ENCODE results near the gene LDB2.

LDB2 gene

DNA sequence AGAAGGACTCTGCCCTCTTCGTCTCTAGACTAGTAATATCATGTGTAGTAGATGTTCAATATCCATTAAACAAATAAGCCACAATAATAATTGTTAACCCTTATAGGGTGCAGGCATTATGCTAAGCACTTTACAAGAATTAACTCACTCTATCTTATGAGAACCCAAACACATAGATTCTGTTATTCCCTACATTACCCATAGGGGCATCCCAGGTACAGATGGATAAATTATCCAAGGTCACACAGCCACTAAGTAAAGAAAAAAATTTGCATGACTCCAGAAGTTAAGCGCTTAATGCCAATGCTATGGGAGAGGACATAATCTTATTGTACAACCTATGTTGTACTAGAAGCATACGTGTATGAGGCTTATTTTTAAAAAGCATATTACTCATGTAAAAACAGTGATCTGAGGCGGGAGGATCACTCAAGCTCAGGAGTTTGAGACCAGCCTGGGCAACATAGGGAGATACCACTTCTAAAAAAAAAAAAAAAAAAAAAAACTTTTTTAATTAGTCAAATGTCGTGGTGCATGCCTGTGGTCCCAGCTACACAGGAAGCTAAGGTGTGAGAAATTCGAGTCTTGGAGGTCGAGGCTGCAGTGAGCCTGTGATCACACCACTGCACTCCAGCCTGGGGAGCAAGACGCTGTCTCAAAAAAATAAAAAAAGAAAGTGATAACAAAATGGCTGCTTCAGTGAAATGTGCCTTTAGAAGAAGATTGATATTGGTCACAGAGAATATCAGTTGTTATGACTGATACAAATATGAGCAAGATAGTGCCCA lies 13.6 kb downstream of the LDB2 start:
- DNase-seq (ENCODE audit: low read depth in 3 of 3): no peak

DNA sequence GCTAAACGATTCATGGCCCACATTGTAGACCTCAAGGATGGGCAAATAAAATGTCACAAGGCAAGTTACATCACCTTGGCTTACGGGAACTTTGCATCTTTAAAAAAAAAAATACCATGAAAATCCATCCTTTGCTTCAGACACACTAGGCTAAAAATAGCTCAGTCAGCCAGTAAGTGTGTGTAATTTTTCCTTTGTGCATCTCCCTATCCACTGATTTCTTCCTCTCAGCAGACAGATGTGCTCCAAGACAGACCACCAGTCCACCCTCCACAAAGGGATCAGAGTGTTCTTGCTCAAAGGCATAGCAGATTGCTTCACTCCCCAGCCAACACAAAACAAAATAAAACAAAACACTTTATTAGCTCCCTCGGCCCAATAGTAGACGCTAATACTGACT lies 14.6 kb downstream of the LDB2 start:
- no peak for DNase-seq (ENCODE audit: low read depth in 3 of 3)

GRCh38 chr4:16881151-16881884 lies 17.1 kb downstream of the LDB2 start:
- no peak for DNase-seq (ENCODE audit: low read depth in 3 of 3)

- no peak for DNase-seq (ENCODE audit: low read depth in 3 of 3)
These were observed 23.0 kb downstream of the LDB2 start for GRCh38 chr4:16875487-16875886.

DNA sequence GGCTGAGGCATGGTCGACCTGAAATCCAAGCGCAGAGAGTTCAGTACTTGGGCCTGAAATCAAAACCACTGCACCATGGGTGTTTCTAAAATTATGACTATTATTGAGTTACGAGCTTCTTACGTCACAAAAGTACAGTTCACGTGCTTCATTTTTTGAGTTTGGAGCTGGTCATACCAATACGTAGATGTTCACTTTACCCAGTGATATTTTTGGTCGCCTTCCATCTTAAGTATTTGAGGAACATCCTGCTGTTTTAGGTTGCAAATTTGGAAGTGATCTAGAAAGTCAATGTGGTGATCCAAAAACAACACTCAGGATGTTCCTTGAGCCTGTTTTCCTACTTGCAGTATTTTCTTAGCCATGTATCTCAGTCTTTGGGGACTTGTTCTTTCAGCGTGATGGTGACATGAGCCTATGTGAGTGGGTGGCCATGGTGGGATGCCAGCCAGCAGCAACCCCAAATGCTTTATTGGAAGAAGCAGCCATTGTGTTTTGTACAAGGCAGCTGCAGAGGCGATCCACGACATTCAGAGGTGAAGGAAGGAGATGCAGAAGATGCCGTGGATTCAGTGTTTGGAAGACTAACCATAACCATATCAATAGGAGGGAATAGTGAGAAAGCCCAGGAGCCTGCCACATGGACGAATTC lies 28.7 kb downstream of the LDB2 start:
- DNase-seq (ENCODE audit: low read depth in 3 of 3): no peak

- DNase-seq (ENCODE audit: low read depth in 3 of 3): no peak
These were observed 29.8 kb downstream of the LDB2 start for GRCh38 chr4:16868674-16869073.

GRCh38 chr4:16867827-16868226 lies 30.6 kb downstream of the LDB2 start:
- no peak for DNase-seq (ENCODE audit: low read depth in 3 of 3)

DNA sequence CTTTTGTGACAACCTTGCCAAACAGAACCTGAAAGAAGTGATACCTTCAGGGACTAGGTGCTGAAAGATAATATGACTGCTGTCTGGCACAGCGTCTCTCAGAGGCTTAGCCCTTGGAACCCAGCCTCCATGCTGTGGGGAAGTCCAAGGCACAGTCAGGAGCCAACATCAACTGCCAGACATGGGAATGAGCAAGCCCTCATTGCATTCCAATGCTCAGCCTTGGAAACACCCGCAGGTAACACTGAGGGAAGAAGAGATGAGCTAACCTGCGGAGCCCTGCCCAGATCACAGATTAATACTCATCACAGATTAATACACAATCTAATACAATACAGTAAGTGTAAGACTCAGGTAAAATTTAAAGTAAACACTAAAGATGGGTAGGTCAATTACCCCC lies 31.5 kb downstream of the LDB2 start:
- no peak for DNase-seq (ENCODE audit: low read depth in 3 of 3)

GRCh38 chr4:16865897-16866283 lies 32.6 kb downstream of the LDB2 start:
- no peak for DNase-seq (ENCODE audit: low read depth in 3 of 3)

GRCh38 chr4:16865209-16865896 lies 33.1 kb downstream of the LDB2 start:
- DNase-seq (ENCODE audit: low read depth in 3 of 3): no peak

DNA sequence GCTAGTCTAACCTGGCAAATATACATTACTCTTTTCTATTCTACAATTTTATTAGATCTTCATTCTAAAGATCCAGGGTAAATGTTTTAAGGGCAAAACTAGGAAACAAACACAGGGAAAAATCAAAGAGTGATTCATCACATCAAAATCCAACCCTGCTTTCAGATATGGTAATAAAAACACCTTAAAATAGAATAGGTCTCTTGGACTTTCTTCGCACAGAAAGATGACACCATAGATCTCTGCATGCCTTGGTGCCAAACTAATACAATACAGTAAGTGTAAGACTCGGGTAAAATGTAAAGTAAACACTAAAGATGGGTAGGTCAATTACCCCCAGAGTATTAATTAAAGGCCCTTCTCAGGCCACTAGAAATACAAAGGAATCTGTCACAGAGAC lies 34.2 kb downstream of the LDB2 start:
- no peak for DNase-seq (ENCODE audit: low read depth in 3 of 3)

DNA sequence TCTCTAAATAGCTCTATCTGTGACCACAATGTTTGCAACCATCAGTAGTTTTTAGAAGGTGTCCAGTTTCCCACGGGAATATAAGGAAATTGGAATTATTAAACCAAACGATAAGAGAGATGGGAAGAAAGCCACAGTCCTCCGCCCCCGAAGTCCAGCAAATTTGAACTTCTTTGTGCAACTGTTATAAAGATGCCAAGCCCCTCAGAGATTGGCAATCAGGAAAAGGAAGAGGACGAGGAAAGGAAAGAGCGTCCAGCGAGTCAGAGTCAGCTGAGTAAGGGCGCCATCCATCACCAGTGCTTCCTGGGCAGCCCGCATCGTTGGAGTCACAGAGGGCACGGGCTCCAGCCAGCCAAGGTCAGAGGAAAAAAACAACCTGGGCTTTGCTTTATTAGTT lies 35.7 kb downstream of the LDB2 start:
- DNase-seq (ENCODE audit: low read depth in 3 of 3): no peak

- no peak for DNase-seq (ENCODE audit: low read depth in 3 of 3)
These were observed 37.9 kb downstream of the LDB2 start for GRCh38 chr4:16860516-16860915.

- DNase-seq (ENCODE audit: low read depth in 3 of 3): no peak
These were observed 39.4 kb downstream of the LDB2 start for GRCh38 chr4:16859031-16859430.

DNA sequence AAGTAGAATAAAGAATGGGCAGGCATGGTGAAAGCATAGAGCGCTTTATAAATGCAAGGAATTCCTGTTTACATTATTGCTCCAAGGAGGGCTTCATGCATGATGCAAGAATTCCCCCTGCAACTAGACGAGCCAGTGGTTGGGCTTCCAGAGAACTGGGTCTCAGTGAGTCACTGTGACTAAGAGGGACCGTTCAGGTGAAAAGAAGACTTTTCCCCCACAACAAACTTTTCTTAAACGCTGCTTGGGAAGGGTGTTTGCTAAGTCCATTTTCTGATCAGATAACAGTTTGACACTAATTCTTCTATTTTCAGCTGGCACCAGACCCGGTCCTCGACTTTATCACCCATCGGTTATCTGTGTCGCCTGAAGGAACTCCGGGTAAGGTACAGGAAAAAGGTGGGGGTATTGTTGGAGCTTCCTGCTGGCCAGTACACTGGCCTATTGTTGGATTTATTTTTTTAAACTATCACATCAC lies 40.1 kb downstream of the LDB2 start:
- no peak for DNase-seq (ENCODE audit: low read depth in 3 of 3)

DNA sequence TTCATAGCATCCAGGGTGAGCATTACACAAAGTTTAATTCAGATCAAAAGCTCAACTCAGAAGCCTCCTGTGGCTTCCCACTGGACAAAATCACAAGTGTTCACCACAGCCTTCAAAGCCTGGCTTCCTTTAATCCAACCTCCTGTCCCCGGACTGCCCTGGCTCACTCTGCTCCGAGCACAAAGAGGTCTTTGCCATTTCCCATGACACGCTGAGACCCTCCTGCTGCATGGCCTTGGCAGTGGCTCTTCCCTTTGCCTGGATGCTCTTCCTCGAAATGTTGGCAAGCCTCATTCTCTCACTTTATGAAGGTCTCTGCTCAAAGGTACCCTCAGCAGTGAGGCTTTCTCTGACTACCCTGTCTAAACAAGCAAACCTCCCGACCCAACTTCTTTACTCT lies 41.0 kb downstream of the LDB2 start:
- no peak for DNase-seq (ENCODE audit: low read depth in 3 of 3)

GRCh38 chr4:16853640-16854039 lies 44.8 kb downstream of the LDB2 start:
- DNase-seq (ENCODE audit: low read depth in 3 of 3): no peak

DNA sequence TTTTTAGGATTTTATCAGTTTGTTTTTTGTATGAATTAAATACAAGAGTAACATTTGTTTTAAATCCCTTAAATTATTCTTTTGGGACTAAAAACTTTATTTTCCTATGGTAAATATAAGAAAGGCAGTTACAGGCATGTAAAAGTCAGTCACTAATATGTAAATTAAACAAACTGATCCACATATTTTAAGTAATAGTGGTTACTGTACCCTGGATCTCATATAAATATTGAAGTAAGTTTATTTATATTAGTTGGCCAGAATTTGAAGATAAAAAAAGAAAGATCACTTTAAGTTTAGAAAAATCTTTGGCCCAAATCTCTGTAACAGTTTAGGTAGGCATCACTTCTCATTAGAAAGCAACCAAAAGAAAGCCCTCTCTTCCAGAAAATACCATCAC lies 45.8 kb downstream of the LDB2 start:
- no peak for DNase-seq (ENCODE audit: low read depth in 3 of 3)

- DNase-seq (ENCODE audit: low read depth in 3 of 3): no peak
These were observed 46.2 kb downstream of the LDB2 start for GRCh38 chr4:16852228-16852627.

GRCh38 chr4:16846540-16847117 lies 51.8 kb downstream of the LDB2 start:
- DNase-seq (ENCODE audit: low read depth in 3 of 3): no peak

GRCh38 chr4:16844816-16845586 lies 53.4 kb downstream of the LDB2 start:
- no peak for DNase-seq (ENCODE audit: low read depth in 3 of 3)
